LNCAP (cell line): Measurements from ENCODE around the gene LRRC56.

ENCODE experiments used
- CTCF ChIP-seq: fragments of 450-650 bp; IDR thresholded peaks from 2 replicates; pipeline ENCODE4 v1.5.1; 2017; ENCODE audit warnings: mild to moderate bottlenecking

LRRC56 gene

GRCh38 chr11:537622-538430 is 499 bp downstream of the LRRC56 start:
- no peak for TF ChIP-seq CTCF

GRCh38 chr11:538431-539051 is 1.2 kb downstream of the LRRC56 start:
- no peak for TF ChIP-seq CTCF

- no peak for TF ChIP-seq CTCF
These were observed 2.7 kb downstream of the LRRC56 start for GRCh38 chr11:539971-540481.

- no peak for TF ChIP-seq CTCF
These were observed 3.5 kb downstream of the LRRC56 start for GRCh38 chr11:540583-541432.

GRCh38 chr11:541433-541885 is 4.1 kb downstream of the LRRC56 start:
- no peak for TF ChIP-seq CTCF

GRCh38 chr11:544817-545166 is 7.5 kb downstream of the LRRC56 start:
- no peak for TF ChIP-seq CTCF

- TF ChIP-seq CTCF: no peak
These were observed 7.8 kb downstream of the LRRC56 start for GRCh38 chr11:545171-545570.
